DMS53 treated with DMSO at 0.1 percent for 48 hours (cell line): Measurements from ENCODE around the gene ZDHHC13.
A peak's percentile ranks its signal among the peaks of the same experiment; 100 is the strongest.

Experiments used
- DNase-seq: peaks from one replicate; lab custom pipeline; 2025; ENCODE audit not compliant: unreplicated experiment; lab: John Stamatoyannopoulos, UW

ZDHHC13 gene, protein sequence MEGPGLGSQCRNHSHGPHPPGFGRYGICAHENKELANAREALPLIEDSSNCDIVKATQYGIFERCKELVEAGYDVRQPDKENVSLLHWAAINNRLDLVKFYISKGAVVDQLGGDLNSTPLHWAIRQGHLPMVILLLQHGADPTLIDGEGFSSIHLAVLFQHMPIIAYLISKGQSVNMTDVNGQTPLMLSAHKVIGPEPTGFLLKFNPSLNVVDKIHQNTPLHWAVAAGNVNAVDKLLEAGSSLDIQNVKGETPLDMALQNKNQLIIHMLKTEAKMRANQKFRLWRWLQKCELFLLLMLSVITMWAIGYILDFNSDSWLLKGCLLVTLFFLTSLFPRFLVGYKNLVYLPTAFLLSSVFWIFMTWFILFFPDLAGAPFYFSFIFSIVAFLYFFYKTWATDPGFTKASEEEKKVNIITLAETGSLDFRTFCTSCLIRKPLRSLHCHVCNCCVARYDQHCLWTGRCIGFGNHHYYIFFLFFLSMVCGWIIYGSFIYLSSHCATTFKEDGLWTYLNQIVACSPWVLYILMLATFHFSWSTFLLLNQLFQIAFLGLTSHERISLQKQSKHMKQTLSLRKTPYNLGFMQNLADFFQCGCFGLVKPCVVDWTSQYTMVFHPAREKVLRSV

DNA sequence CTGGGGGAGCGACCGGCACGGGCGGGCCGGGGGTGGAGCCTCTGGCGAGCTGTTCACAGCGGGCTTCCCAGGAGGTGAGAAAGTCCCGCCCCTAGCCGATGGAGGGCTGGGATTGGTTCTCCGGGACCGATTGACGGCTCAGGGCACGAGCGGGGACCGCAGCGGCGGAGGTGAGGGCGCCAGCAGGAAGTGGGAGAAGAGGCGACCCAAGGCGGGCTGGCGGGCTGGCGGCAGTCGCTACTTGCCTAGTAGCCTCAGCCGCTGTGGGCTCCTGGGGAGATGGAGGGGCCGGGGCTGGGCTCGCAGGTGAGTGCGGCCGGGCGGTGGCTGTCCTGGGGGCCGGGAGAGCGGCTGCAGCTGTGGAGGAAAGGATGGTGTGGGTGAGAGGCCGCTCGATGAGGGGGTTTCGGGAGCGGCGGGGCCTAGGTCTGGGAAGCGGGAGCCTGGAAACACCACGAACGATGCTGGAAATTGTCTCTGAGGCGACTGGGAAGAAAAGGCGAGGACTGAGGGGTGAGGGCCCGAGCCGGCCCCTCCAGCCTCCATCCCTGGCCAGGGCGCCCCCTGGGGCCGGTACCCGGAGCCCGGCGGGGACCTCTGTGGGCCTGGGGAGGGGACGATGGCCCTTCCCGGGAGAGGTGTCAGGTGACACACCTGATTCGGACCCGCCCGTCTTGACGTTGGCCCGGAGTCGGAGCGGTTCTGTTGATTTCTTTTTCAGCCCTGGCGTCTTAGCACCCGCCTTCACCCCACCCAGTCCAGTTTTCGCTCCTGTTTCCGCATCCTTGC lies at the start of gene ZDHHC13:
Gene ZDHHC13, plus strand, starts transcription at position 198 of the 789 bp plus-strand sequence. Its CDS starts 82 bp downstream, at position 280.
- DNase-seq, result peak; percentile 90

DNA sequence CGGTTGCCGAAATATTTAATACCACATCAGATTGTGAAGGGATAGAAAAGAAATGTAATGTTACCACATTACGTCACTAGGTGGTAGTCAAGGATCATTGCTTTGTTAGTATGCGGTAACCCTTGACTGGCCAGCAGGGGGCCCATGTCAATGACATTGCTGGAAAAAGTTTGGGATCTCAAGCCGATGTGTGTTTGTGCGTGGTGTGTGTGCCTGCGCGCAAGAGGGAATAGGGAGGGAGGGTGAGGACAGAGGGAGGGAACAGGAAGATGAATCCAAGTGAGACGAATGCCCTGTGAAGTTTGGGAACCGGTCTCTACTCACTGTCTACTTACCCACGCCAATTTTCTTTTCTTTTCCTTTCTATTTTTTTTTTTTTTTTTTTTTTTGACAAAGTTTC lies 45.7 kb upstream of the ZDHHC13 start:
- peak; percentile 89 for DNase-seq

DNA sequence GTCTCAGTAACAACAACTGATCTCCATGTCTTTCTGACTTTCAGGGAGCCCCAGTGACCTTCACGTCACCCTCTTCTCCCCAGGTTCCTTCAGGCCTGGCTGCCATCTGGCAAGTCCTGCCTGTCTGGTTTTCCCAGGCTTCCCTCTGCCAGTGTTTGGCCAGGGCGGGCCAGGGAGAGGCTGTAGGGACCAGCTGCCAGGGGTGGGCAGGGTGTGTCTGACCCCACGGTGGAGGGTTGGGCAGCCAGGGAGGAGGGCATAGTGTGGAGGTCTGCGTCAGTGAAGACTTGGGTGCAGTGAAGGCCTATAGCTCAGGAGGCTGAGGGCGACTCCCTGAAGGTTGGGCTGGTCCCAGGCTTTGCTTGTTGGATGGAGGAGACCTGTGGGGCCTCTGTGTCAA lies 44.5 kb upstream of the ZDHHC13 start:
- no peak for DNase-seq

DNA sequence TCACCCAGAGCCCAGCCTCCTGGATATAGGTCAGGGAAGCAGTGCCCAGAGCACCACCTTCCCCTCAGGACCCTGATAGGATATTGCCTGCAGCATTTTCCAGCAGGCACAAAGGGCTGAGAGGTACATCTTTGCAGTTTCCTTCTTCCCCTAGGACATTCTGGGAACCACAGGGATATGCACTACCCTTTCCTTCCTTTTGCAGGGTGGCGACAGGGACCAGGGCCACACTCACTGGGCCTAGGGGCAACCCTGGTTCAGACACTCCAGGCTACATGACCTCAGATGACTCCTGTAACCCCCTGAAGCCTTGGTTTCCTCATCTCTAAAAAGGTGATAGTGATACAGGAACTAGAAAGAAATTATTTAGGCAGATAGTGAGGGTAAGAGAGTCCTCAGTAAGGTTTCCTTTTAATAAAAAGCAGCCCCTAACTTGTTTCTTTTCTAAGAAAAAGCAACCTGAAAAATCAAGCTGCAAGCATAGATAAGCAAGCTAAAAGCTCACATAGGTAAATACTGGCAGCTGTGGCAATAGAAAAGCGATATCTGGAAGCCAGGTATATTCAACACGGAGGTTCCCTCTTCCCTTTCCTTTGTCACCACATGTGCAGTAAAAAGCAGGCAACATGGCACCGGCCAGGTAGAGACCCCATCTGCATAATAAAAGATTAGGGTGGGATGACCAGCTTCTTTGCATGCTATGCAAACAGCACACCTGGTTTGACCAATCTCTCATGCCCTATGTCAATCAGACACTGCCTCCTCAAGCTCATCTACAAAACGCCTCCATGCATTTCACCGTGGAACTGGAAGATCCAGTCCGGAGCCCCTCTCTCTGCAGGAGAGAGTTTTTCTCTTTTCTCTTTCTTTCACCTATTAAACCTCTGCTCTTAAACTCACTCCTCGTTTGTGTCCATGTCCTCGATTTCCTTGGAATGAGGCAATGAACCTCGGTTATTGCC lies 43.2 kb upstream of the ZDHHC13 start:
- DNase-seq, result peak; percentile 37

DNA sequence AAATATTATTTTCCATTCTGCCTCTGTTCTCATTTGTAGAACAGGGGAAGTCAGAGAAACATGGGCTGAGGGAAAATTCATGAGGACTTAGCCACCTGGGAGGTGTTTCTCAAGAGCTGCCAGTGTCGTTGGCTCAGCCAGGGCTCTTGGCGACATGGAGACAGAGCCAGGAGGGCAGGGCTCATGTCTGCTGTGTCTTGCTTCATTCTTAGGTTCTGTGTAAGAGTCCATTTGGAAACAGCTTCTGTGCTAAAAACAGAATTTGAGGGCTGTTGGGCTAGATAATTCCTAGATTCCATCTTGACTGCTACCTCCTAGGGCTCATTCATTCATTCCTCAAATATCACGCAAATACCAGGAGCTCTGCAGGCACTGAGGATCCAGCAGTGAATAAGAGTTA lies 41.3 kb upstream of the ZDHHC13 start:
- DNase-seq, result no peak

DNA sequence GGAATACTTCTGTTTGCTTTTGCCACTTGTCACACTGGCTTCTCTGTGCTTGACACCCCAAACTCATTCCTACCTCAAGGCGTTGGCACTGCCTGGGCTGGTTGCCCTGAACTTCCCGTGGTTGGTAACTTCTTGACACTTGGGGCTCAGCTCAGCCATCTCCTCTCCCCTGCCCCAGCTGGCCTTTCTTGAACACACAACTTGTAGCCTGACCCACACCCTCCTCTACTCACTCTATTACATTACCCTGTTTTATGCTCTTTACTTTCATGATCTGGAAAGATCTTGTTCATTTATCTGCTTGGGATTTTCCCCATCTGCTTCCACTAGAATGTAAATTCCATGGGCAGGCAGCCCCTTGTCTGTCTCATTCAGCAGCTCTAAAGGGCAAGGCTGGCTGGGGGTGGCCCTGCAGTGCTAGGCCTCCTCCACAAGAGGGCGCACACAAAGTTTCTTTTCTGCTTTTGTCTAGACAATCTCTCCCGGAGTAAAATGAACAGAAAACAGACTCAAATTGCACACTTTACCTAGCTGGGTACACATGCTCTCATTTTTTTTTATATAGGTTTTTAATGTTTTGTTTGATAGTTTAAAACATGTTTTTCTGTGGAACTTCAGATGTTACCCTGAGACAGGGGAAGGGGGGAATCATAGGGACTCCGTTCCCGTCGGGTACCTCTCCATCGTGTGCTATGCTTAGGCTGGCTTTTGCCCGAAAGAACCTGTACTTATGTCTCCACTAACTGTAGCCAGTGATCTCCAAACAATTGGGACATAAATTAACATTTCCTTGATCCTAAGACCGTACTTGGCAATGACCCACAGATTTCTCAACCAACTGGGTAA lies 40.0 kb upstream of the ZDHHC13 start:
- peak; percentile 54 for DNase-seq

DNA sequence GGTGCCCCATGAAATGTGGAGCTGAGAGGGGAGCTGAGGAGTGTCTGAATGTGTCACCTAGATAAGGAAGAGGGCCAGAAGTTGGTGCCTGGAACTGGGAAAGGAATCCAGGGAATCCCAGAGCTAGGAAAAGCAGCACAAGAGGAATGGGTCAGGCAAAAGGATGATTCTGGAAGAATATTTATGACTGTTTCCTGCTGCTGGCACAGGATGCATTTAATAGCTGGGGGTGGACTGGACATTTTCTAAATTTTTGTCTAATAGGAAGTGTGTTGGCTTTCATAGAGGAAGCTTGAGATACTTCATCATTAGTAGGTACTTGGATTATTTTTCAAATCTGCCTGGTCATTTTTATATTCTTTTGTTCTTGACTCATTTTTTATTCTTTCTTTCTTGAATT lies 39.0 kb upstream of the ZDHHC13 start:
- no peak for DNase-seq

DNA sequence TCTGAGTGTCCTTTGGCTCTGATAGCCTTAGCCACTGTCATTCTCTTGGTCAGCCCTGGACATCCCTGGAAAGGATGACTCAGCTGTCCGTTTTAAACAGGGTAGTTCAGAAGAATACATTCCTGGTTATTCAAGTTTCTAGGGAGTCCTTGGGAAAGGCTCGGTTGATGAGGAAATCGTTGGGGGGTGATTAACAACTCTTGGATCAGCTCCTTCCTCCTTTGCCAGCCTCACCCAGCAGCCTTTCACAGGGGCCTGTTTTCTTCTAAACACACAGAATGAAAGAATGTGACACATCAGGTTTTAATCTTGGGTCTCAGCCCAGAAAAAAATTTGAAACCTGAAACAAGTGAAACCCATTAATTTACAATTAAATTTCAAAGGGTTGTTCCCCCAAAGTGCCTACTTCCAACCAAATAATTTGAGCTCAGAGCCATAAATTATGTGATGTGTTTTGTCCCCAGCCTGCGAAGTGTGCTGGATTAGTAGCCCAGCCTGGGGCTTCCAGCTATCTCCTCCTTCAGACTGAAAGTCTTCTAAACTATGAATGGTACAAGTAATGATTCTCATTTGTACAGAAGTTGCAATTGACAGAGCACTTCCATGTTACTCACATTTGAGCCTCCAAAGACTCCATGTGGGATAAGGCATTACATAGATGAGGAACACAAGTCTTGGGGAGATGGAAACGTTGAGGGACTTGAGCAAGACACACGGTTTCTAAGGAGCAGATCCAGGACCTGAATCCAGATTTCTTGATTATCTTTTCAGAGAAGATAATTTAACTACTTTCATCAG lies 37.1 kb upstream of the ZDHHC13 start:
- DNase-seq, result no peak

DNA sequence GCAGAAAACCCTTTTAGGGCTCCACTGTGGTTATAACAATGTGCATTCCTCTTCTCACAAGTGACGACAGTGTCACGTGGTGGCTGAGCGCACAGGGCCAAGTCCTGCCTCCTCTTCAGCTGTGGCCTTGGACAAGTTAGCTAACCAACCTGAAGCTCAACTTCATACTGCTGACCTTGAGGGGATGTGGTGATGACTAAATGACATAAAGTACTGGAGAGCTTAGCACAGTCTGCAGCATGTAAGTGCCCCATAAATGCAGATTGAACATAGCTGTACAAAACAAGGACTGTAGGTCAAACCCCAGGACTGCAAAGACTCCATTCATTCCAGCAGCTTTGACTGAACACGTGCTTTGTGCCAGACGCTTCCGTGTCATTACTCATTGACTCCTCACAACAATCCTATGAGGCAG lies 36.4 kb upstream of the ZDHHC13 start:
- no peak for DNase-seq

DNA sequence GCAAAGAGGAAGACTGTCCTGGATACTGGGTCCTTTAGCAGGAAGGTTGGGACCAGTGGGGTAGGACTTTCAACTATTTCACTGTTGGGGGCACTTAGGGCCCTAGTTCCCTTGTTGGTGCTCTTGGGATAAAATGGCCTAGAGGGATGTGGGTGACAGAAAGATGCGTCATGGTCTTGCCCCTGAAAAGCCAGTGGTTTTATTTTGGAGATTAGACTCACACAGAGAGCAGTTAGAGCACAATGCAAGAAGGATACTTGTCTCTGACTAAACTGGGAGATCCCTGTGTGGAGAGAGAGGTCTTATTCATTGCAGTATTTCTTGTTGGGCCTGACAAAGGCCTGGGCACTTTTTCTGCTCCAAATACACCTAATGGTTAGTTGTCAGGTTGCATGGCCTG lies 33.8 kb upstream of the ZDHHC13 start:
- DNase-seq, result no peak

DNA sequence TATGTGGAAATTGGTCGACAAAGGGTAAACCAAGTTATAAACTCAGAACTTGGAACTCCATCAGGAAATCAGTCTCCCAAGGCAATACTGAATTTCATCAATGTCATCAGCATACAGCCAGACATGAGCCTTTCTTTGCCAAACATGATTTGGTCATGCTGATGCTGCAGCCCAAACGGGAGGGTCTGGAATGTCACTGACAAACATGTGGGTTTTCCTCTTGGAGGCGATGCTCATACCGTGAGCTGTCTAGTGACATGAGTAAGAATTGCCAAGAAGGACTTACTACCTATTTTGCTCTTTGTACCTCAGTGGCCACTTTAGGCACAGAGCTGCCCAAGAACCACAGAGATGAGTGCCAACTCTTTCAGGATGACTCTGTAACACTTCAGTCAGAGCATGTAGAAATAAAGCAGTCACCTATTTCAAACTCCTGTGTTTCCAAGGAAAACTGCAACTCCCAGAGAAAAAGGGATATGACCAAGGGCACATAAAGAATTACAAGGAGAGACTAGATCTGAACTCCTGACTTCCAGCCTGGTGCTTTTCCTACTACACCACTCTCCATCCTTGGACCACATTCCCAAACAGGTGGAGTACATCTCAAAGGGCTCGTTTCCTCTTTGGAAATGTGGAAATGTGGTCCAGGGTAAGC lies 32.2 kb upstream of the ZDHHC13 start:
- DNase-seq, result no peak

DNA sequence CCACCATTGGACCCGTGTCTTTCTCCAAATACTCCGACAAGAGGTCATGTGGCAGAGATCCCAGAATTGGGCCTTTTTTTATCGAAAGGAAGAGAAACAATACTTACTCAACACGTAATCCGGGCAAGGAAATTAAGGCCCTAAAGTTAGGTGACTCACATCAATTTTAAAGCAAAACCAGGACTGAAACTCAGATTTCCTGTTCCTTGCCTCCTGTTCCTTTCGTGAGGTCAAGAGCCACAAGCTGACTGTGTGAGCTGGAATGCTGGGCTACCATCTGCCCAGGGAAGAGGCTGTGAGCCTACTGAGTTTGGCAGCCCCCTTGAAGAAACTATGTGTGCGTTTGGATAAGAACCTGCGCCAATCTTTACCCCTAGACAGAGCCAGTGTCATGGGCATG lies 29.3 kb upstream of the ZDHHC13 start:
- no peak for DNase-seq

DNA sequence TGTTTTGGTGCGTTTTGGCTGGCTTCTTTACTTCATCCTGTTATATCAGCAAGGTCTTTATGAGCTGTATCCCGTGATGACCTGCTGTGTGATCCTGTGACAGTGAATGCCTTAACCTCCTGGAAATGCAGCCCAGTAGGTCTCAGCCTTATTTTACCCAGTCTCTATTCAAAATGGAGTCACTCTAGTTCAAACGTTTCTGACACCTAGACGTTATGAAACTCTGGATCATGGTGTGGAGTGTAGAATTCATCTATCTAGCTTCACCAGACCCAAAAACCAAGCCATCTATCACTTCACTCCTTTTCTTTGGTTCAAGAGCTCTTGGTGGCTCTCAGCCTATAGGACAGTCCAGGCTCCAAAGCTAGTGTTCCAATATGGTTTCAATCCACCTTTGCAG lies 28.2 kb upstream of the ZDHHC13 start:
- DNase-seq, result no peak

DNA sequence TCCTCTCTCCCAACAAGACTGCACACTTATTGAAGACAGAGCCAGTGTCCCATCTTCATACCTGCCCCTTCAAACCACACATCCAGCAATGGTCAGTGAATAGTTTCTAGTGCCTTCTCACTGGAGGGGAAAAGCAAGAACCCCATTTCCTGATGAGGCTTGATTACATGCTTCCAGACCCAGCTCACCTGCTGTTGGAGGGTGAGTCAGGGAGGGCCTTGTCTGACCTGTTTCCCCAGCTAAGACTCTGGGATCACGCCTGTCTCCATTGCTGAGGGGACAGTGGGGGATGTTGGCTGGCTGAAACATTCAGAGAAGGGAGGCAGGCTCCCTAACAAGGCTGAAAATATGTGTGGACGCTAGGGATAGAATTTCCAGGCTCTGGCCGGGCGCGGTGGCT lies 27.5 kb upstream of the ZDHHC13 start:
- peak; percentile 12 for DNase-seq

DNA sequence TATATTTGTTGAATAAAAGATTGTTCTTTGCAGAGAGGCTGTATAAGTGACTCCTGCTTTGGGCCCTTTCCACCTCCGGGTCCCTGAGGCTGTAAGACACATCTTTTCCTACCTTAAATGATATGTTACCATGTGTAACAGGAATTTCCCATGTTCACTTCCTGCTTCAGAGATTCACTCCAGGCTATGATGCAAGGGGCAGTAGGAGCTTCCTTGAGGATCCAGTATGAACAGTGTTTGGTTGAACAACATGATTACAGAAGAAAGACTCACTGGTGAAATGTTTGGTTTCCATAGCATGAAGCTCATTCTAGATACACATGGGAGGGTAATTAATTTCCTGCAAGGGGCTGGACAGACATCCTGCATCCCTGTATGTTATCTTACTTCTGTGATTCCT lies 25.6 kb upstream of the ZDHHC13 start:
- DNase-seq, result peak; percentile 80

DNA sequence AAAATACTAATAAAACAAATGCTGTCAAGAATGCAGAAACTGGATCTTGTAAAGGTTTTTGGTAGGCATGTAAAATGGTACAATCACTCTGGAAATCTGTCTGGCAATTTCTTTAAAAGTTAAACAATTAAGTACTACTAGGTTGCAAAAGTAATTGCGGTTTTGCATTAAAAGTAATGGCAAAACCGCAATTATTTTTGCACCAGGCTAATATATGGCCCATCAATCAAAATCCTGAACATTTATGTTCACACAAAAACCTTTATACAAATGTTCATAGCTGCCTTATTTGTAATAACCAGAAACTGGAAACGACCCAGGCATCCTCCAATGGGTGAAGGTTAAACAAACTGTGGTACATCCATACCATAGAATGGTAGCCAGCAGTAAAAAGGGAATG lies 24.6 kb upstream of the ZDHHC13 start:
- no peak for DNase-seq

DNA sequence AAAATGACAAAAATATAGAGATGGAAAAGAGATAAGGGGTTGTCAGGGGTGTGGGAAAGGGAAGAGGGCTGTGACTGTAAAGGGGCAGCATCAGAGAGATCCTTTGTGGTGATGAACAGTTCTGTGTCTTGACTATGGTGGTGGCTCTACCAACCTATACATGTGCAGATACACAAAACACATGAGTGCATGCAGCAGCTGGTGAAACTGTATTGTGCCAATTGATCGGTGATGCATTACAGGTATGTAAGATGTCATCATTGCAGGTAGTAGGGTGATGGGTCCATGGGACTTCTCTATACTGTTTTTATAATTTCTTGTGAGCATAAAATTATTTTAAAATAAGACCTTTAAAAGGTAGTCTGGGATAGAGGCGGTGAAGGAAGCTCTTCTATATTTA lies 24.1 kb upstream of the ZDHHC13 start:
- no peak for DNase-seq

DNA sequence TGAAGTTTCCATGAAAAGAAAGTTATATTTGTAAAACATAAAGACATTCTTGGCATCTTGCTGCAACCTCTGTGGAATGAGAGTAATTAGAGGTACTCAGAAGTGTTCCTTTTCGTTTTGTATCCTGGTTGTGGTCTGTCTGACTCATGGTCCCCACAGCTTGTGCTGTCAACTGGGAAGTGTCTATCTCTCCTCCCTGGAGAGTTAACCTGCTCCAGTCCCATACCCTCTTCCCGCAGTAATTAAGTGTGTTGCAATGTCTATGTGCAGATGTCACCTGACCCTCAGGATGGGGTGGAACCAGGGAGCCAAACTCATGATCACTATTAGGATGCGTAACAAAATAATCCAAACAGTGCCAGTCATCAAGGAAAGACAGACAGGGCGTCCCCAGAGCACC lies 23.0 kb upstream of the ZDHHC13 start:
- DNase-seq, result no peak

DNA sequence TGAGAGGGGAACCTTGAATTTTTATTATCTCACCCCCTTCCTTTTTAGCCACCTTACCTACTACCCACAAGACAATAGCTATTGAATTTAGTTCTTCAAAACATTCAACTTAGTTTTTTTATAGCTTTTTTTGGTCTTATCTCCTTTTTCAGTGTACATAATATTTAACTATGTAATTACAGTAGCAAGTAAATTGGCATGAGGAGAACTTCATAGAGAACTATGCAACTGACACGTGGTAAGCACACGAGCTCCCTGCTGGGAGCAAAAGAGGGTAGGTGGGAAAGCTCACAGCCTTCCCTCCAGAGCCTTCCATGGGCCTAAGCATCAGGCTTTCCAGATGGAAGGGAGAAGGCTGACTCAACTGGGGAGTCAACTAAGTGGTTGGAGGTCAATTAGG lies 22.1 kb upstream of the ZDHHC13 start:
- no peak for DNase-seq
